ENCODE results near the gene LCA5L. TPM values are rescaled to one million over a fixed set of nuclear protein-coding genes. Genes with fewer than 3 reads are reported as not detected.

Gene LCA5L
- total and polyA plus RNA-seq, 2 experiments from 2014 or later, result 0.69 to 1.4 TPM

DNA sequence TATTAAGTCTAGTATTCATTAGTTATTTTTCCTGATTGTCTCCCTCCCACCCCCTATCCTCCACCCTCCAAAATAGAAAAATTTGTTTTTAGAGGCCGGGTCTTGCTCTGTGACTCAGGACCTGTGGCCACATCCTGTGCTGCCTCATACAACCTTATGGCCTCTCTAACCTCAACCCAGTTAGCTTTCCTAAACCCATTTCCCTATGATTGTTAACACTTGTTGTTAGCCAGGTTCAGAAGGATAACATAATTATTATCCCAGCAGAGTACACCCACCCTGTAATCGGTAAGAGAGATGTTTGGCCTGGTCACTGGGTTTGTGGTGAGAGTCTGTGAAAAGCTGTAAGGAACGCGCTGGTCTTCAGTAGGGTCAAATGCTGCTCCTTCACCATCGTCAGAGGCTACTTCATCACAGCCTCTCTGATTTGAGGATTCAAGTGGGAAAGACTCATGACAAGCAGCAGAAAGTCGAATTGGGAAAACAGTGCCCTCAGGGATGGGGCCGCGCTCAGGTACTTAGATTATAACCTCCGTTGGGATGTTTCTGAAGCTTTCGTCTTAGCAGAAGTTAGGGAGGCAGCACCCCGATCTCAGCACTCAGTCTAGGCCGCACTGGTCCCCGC, 60.8 kb downstream of the LCA5L start:
- Histone ChIP-seq H2AFZ (no peak overlapping the region), H3K4me2 (no peak overlapping the region), H3K27me3 (ENCODE audit: insufficient read depth) (no peaks in the 10 kb centered on the region), H3K4me1 (ENCODE audit: insufficient read depth) (peaks cover 13% of the 10 kb centered on the region), H3K79me2 (replicated peaks; ENCODE audit: insufficient read depth) (peaks cover 25% of the 10 kb centered on the region), H4K20me1 (replicated peaks; ENCODE audit: insufficient read depth) (peaks cover 2% of the 10 kb centered on the region; the same call in 1 of the 2 replicates), H3K9me2 (ENCODE audit: insufficient read depth) (no peaks in the 10 kb centered on the region), H3K36me3 (ENCODE audit: insufficient read depth) (no peaks in the 10 kb centered on the region), H3K4me3 (no peak overlapping the region), H3K27ac (ENCODE audit: low read depth) (0 out of 2 replicates have a peak overlapping the region, but pooled peaks have one; percentile 75), H3F3A (replicated peaks; ENCODE audit: low read depth) (peaks cover 21% of the 10 kb centered on the region)
- ATAC-seq (no peak), DNase-seq (ENCODE audit: low spot score) (no peak)
- TF ChIP-seq EZH2phosphoT487 (IDR thresholded peaks at IDR 0.05; ENCODE audit: unreplicated experiment) (no peak), ZNF331 (CRISPR knock-in tag; IDR thresholded peaks at IDR 0.05; ENCODE audit: low read depth) (no peak), JUNB (IDR thresholded peaks at IDR 0.05; ENCODE audit: unreplicated experiment) (no peak), STAT1 (IDR thresholded peaks at IDR 0.05; ENCODE audit: unreplicated experiment) (no peak), EZH2 (IDR thresholded peaks at IDR 0.05; ENCODE audit: low read depth, unreplicated experiment) (no peak), ZNF114 (CRISPR knock-in tag; IDR thresholded peaks at IDR 0.05) (no peak), POLR2AphosphoS5 (IDR thresholded peaks at IDR 0.05; ENCODE audit: low read depth) (no peak), NANOG (IDR thresholded peaks at IDR 0.05; ENCODE audit: borderline replicate concordance) (no peak), CREB1 (CRISPR knock-in tag; IDR thresholded peaks at IDR 0.05; ENCODE audit: low read depth) (no peak)
- TF ChIP-seq, protein P1, sequence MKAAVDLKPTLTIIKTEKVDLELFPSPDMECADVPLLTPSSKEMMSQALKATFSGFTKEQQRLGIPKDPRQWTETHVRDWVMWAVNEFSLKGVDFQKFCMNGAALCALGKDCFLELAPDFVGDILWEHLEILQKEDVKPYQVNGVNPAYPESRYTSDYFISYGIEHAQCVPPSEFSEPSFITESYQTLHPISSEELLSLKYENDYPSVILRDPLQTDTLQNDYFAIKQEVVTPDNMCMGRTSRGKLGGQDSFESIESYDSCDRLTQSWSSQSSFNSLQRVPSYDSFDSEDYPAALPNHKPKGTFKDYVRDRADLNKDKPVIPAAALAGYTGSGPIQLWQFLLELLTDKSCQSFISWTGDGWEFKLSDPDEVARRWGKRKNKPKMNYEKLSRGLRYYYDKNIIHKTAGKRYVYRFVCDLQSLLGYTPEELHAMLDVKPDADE (IDR thresholded peaks at IDR 0.05), result no peak
- TF ChIP-seq, protein P2, sequence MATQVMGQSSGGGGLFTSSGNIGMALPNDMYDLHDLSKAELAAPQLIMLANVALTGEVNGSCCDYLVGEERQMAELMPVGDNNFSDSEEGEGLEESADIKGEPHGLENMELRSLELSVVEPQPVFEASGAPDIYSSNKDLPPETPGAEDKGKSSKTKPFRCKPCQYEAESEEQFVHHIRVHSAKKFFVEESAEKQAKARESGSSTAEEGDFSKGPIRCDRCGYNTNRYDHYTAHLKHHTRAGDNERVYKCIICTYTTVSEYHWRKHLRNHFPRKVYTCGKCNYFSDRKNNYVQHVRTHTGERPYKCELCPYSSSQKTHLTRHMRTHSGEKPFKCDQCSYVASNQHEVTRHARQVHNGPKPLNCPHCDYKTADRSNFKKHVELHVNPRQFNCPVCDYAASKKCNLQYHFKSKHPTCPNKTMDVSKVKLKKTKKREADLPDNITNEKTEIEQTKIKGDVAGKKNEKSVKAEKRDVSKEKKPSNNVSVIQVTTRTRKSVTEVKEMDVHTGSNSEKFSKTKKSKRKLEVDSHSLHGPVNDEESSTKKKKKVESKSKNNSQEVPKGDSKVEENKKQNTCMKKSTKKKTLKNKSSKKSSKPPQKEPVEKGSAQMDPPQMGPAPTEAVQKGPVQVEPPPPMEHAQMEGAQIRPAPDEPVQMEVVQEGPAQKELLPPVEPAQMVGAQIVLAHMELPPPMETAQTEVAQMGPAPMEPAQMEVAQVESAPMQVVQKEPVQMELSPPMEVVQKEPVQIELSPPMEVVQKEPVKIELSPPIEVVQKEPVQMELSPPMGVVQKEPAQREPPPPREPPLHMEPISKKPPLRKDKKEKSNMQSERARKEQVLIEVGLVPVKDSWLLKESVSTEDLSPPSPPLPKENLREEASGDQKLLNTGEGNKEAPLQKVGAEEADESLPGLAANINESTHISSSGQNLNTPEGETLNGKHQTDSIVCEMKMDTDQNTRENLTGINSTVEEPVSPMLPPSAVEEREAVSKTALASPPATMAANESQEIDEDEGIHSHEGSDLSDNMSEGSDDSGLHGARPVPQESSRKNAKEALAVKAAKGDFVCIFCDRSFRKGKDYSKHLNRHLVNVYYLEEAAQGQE (IDR thresholded peaks at IDR 0.05; ENCODE audit: unreplicated experiment), result no peak
- TF ChIP-seq, protein P3, sequence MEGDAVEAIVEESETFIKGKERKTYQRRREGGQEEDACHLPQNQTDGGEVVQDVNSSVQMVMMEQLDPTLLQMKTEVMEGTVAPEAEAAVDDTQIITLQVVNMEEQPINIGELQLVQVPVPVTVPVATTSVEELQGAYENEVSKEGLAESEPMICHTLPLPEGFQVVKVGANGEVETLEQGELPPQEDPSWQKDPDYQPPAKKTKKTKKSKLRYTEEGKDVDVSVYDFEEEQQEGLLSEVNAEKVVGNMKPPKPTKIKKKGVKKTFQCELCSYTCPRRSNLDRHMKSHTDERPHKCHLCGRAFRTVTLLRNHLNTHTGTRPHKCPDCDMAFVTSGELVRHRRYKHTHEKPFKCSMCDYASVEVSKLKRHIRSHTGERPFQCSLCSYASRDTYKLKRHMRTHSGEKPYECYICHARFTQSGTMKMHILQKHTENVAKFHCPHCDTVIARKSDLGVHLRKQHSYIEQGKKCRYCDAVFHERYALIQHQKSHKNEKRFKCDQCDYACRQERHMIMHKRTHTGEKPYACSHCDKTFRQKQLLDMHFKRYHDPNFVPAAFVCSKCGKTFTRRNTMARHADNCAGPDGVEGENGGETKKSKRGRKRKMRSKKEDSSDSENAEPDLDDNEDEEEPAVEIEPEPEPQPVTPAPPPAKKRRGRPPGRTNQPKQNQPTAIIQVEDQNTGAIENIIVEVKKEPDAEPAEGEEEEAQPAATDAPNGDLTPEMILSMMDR (conservative IDR thresholded peaks at IDR 0.05; ENCODE audit: low read depth in 2 of 2), result no peak
- TF ChIP-seq, protein P4, sequence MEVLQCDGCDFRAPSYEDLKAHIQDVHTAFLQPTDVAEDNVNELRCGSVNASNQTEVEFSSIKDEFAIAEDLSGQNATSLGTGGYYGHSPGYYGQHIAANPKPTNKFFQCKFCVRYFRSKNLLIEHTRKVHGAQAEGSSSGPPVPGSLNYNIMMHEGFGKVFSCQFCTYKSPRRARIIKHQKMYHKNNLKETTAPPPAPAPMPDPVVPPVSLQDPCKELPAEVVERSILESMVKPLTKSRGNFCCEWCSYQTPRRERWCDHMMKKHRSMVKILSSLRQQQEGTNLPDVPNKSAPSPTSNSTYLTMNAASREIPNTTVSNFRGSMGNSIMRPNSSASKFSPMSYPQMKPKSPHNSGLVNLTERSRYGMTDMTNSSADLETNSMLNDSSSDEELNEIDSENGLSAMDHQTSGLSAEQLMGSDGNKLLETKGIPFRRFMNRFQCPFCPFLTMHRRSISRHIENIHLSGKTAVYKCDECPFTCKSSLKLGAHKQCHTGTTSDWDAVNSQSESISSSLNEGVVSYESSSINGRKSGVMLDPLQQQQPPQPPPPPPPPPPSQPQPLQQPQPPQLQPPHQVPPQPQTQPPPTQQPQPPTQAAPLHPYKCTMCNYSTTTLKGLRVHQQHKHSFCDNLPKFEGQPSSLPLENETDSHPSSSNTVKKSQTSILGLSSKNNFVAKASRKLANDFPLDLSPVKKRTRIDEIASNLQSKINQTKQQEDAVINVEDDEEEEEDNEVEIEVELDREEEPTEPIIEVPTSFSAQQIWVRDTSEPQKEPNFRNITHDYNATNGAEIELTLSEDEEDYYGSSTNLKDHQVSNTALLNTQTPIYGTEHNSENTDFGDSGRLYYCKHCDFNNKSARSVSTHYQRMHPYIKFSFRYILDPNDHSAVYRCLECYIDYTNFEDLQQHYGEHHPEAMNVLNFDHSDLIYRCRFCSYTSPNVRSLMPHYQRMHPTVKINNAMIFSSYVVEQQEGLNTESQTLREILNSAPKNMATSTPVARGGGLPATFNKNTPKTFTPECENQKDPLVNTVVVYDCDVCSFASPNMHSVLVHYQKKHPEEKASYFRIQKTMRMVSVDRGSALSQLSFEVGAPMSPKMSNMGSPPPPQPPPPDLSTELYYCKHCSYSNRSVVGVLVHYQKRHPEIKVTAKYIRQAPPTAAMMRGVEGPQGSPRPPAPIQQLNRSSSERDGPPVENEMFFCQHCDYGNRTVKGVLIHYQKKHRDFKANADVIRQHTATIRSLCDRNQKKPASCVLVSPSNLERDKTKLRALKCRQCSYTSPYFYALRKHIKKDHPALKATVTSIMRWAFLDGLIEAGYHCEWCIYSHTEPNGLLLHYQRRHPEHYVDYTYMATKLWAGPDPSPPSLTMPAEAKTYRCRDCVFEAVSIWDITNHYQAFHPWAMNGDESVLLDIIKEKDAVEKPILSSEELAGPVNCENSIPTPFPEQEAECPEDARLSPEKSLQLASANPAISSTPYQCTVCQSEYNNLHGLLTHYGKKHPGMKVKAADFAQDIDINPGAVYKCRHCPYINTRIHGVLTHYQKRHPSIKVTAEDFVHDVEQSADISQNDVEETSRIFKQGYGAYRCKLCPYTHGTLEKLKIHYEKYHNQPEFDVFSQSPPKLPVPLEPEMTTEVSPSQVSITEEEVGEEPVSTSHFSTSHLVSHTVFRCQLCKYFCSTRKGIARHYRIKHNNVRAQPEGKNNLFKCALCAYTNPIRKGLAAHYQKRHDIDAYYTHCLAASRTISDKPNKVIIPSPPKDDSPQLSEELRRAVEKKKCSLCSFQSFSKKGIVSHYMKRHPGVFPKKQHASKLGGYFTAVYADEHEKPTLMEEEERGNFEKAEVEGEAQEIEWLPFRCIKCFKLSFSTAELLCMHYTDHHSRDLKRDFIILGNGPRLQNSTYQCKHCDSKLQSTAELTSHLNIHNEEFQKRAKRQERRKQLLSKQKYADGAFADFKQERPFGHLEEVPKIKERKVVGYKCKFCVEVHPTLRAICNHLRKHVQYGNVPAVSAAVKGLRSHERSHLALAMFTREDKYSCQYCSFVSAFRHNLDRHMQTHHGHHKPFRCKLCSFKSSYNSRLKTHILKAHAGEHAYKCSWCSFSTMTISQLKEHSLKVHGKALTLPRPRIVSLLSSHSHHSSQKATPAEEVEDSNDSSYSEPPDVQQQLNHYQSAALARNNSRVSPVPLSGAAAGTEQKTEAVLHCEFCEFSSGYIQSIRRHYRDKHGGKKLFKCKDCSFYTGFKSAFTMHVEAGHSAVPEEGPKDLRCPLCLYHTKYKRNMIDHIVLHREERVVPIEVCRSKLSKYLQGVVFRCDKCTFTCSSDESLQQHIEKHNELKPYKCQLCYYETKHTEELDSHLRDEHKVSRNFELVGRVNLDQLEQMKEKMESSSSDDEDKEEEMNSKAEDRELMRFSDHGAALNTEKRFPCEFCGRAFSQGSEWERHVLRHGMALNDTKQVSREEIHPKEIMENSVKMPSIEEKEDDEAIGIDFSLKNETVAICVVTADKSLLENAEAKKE (CRISPR knock-in tag; IDR thresholded peaks at IDR 0.05), result no peak
- no peaks in the 10 kb centered on the region; the same call in 2 of the 3 replicates for H3K36me3 Mint-ChIP-seq (ENCODE audit: low read depth)
- H3K27me3 Mint-ChIP-seq (ENCODE audit: insufficient read depth, low read depth, poor library complexity), result peaks cover 24% of the 10 kb centered on the region
- no peak overlapping the region for H3K4me3 Mint-ChIP-seq
- H3K27ac Mint-ChIP-seq, result no peak overlapping the region
- H3K9me3 Mint-ChIP-seq, result no peaks in the 10 kb centered on the region
- peaks cover 40% of the 10 kb centered on the region for H3K4me1 Mint-ChIP-seq
